Endodermal cell (in vitro differentiated cells): ENCODE measurements around the gene CAMSAP1. TPM values are rescaled to one million over a fixed set of nuclear protein-coding genes. Genes with fewer than 3 reads are reported as not detected.

ENCODE experiments used
- DNase-seq: peaks from one replicate; pipeline ENCODE4 v3.0.0-alpha.2; 2017
- H3K27ac ChIP-seq: 2 replicates; pipeline ENCODE4 v1.5.1; 2013; ENCODE audit warnings: mild to moderate bottlenecking, low read depth, low read length, moderate library complexity
- H3K27me3 ChIP-seq: 2 replicates; pipeline ENCODE4 v1.6.1; 2013; ENCODE audit warnings: mild to moderate bottlenecking, low read length, moderate library complexity; ENCODE audit not compliant: insufficient read depth, control insufficient read depth, poor library complexity, severe bottlenecking
- H3K36me3 ChIP-seq: 2 replicates; pipeline ENCODE4 v1.7.0; 2013; ENCODE audit warnings: mild to moderate bottlenecking, low read length, moderate library complexity; ENCODE audit not compliant: control insufficient read depth, insufficient read depth
- H3K4me1 ChIP-seq: one replicate; pipeline ENCODE4 v1.7.0; 2013; ENCODE audit warnings: low read length; ENCODE audit not compliant: control insufficient read depth, insufficient read depth
- H3K4me3 ChIP-seq: 2 replicates; pipeline ENCODE4 v1.5.1; 2013; ENCODE audit warnings: mild to moderate bottlenecking, low read length, moderate library complexity
- H3K9ac ChIP-seq: 2 replicates; pipeline ENCODE4 v1.6.1; 2013; ENCODE audit warnings: mild to moderate bottlenecking, low read length, moderate library complexity; ENCODE audit not compliant: poor library complexity, severe bottlenecking; ENCODE audit errors: extremely low read depth
- H3K9me3 ChIP-seq: 2 replicates; pipeline ENCODE4 v1.6.1; 2013; ENCODE audit warnings: mild to moderate bottlenecking, low read length, moderate library complexity; ENCODE audit not compliant: control insufficient read depth
- H3K27ac Mint-ChIP-seq: 2 replicates; pipeline ENCODE4 v1.8.0; 2020; ENCODE audit warnings: mixed read lengths
- H3K27me3 Mint-ChIP-seq: 2 replicates; pipeline ENCODE4 v1.8.0; 2021; ENCODE audit warnings: mild to moderate bottlenecking, mixed read lengths; ENCODE audit not compliant: insufficient read depth
- H3K36me3 Mint-ChIP-seq: 2 replicates; pipeline ENCODE4 v1.8.0; 2020; ENCODE audit warnings: low read depth, mixed read lengths
- H3K4me1 Mint-ChIP-seq: 2 replicates; pipeline ENCODE4 v1.8.0; 2020; ENCODE audit warnings: mixed read lengths
- H3K4me3 Mint-ChIP-seq: 2 replicates; pipeline ENCODE4 v1.8.0; 2020; ENCODE audit warnings: mild to moderate bottlenecking, moderate library complexity, mixed read lengths
- H3K9me3 Mint-ChIP-seq: 2 replicates; pipeline ENCODE4 v1.8.0; 2020; ENCODE audit warnings: mild to moderate bottlenecking, mixed read lengths
- WGBS, 2 experiments: methylation state at CpG; one replicate each; pipeline versions ENCODE4 v1.1.5 to v1.1.7; 2013; ENCODE audit warnings: missing lambda C conversion rate in 2 of 2, mixed read lengths in 1 of 2; ENCODE audit not compliant: insufficient coverage in 1 of 2, insufficient read length in 1 of 2; 5-methylcytosine and 5-hydroxymethylcytosine counted together
- total RNA-seq, 2 donors: library from RNA; stranded (reverse); fragmentation: NEBNext Ultra II Directional in 1 of 2; extraction: Animal tissue kit (Norgen Biotek cat#: 25700) in 1 of 2; gene quantifications; 2 replicates in 1 of 2; 3 replicates in 1 of 2; pipeline ENCODE4 v1.2.1, GENCODE V29; 2021
- TF ChIP-seq, protein P1 (sequence below): fragments of 200-600 bp; sonication (generic); conservative IDR thresholded peaks from 2 replicates; pipeline ENCODE4 v1.5.0; 2021; ENCODE audit warnings: antibody characterized with exemption, mild to moderate bottlenecking

Gene CAMSAP1
- total RNA-seq, 2 donors from 2014 or later: 40.1 to 43.1 TPM

DNA sequence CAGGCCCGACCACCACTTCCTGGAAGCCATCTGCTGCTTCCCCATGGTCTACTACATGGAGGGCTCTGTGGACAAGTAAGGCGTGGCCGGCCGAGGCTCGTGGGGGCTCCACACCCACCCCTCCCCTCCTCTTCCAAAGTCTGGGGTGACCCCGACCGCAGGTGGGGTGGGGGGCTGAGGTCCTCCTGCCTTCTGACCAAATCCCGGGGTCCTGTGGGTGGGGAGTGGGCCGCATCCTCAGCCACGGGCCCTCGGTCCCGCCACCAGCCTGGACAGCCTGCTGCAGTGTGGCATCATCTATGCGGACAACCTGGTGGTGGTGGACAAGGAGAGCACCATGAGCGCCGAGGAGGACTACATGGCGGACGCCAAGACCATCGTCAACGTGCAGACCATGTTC lies 128.9 kb downstream of the CAMSAP1 start:
- Histone ChIP-seq H3K4me3 (no peak overlapping the region), H3K36me3 (no peaks in the 10 kb centered on the region), H3K27me3 (no peaks in the 10 kb centered on the region), H3K9me3 (no peaks in the 10 kb centered on the region), H3K27ac (no peak overlapping the region), H3K9ac (no peak overlapping the region), H3K4me1 (no peaks in the 10 kb centered on the region)
- DNase-seq: no peak
- Mint-ChIP-seq H3K4me3 (no peak overlapping the region), H3K36me3 (no peaks in the 10 kb centered on the region), H3K4me1 (no peaks in the 10 kb centered on the region), H3K27me3 (no peaks in the 10 kb centered on the region), H3K27ac (no peak overlapping the region), H3K9me3 (no peaks in the 10 kb centered on the region)
- 94 to 96% methylated on average over 12 to 19 of the region's 19 CpGs for WGBS, 2 experiments
- TF ChIP-seq, protein P1, sequence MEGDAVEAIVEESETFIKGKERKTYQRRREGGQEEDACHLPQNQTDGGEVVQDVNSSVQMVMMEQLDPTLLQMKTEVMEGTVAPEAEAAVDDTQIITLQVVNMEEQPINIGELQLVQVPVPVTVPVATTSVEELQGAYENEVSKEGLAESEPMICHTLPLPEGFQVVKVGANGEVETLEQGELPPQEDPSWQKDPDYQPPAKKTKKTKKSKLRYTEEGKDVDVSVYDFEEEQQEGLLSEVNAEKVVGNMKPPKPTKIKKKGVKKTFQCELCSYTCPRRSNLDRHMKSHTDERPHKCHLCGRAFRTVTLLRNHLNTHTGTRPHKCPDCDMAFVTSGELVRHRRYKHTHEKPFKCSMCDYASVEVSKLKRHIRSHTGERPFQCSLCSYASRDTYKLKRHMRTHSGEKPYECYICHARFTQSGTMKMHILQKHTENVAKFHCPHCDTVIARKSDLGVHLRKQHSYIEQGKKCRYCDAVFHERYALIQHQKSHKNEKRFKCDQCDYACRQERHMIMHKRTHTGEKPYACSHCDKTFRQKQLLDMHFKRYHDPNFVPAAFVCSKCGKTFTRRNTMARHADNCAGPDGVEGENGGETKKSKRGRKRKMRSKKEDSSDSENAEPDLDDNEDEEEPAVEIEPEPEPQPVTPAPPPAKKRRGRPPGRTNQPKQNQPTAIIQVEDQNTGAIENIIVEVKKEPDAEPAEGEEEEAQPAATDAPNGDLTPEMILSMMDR: no peak

DNA sequence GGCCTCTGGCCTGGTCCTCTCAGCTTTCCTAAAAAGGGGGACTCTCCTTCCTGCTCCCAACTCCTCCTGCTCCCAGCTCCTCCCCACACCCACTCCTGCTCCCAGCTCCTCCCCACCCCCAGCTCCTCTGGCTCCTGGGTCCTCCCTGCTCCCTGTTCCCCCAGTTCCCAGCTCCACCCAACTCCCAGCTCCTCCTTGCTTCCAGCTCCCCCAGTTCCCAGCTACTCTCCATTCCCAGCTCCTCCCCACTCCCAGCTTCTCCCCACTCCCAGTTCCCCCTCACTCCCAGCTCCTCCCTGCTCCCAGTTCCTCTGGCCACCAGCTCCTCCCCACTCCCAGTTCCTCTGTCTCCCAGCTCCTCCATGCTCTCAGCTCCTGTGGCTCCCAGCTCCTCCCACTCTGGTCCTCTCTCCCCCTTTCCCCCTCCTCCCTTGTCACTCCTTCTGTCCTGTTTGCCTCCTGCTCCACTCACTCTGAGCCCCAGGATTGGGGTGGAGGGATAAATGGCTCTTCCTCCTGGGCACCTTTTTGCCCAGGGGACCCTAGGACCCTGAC lies 129.6 kb downstream of the CAMSAP1 start:
- H3K9me3 ChIP-seq: no peaks in the 10 kb centered on the region
- H3K4me1 Mint-ChIP-seq: no peaks in the 10 kb centered on the region
- H3K4me3 Mint-ChIP-seq: no peak overlapping the region
- no peaks in the 10 kb centered on the region for H3K36me3 Mint-ChIP-seq
- H3K36me3 ChIP-seq: no peaks in the 10 kb centered on the region
- DNase-seq: no peak
- H3K27me3 Mint-ChIP-seq: no peaks in the 10 kb centered on the region
- no peaks in the 10 kb centered on the region for H3K9me3 Mint-ChIP-seq
- H3K27ac Mint-ChIP-seq: no peak overlapping the region
- no peaks in the 10 kb centered on the region for H3K27me3 ChIP-seq
- TF ChIP-seq, protein P1: no peak
- no peak overlapping the region for H3K27ac ChIP-seq
- no peaks in the 10 kb centered on the region for H3K4me1 ChIP-seq
- H3K9ac ChIP-seq: no peak overlapping the region
- no peak overlapping the region for H3K4me3 ChIP-seq

DNA sequence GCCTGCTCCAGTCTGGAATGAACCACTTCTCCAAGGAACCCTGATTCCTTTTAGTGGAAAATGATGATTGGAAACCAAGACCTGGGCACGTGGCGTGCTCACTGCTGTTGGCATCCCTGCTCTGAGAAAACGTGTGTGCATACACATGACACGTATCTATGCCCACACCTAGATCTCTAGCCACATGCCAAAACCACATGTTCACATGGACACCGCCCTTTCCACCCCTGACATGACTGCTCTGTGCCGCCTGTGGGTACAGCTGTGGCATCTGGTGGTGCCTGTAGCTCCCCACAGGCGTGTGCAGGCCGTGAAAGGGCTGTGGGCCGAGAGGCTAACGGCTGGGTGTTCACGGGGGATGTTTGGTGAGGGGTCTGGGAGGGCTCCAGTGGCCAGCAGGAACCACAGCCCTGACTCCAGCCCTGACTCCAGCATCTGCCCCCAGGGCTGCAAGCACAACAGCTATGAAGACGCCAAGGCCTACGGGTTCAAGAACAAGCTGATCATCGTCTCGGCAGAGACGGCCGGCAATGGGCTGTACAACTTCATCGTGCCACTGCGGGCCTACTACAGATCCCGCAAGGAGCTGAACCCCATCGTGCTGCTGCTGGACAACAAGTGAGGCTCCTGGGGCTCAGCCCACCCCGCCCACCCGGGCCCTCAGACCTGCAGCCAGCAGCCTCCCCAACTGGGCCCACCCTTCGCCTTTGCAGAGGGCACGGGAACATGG lies 130.3 kb downstream of the CAMSAP1 start:
- WGBS, 2 experiments: 86 to 87% methylated on average over 18 to 25 of the region's 25 CpGs
- Histone ChIP-seq H3K36me3 (no peaks in the 10 kb centered on the region), H3K9ac (no peak overlapping the region), H3K9me3 (no peaks in the 10 kb centered on the region), H3K4me3 (no peak overlapping the region), H3K27ac (no peak overlapping the region), H3K4me1 (no peaks in the 10 kb centered on the region), H3K27me3 (no peaks in the 10 kb centered on the region)
- no peaks in the 10 kb centered on the region for H3K9me3 Mint-ChIP-seq
- no peaks in the 10 kb centered on the region for H3K4me1 Mint-ChIP-seq
- no peak overlapping the region for H3K4me3 Mint-ChIP-seq
- no peak overlapping the region for H3K27ac Mint-ChIP-seq
- no peak for DNase-seq
- H3K36me3 Mint-ChIP-seq: no peaks in the 10 kb centered on the region
- TF ChIP-seq, protein P1: no peak
- no peaks in the 10 kb centered on the region for H3K27me3 Mint-ChIP-seq
